Mesothelial cell of epicardium (in vitro differentiated cells): ENCODE data around the gene APOF. TPM values are rescaled to one million over a fixed set of nuclear protein-coding genes. Genes with fewer than 3 reads are reported as not detected.
"Not testable (repeated sequence)": the region's sequence is repeated elsewhere in the genome, so short reads cannot be mapped to it uniquely, and the experiment has no call there.

Source experiments
- DNase-seq, 2 experiments: peaks; one replicate each; pipeline ENCODE4 v3.0.0; 2021; ENCODE audit warnings: low spot score in 2 of 2; ENCODE audit not compliant: unreplicated experiment in 2 of 2
- H3K27ac Mint-ChIP-seq: 2 replicates; pipeline ENCODE4 v1.8.0; 2021; ENCODE audit warnings: mixed read lengths
- H3K27me3 Mint-ChIP-seq: 2 replicates; pipeline ENCODE4 v1.8.0; 2021; ENCODE audit warnings: low read depth, mixed read lengths
- H3K36me3 Mint-ChIP-seq: 2 replicates; pipeline ENCODE4 v1.8.0; 2021; ENCODE audit warnings: mixed read lengths
- H3K4me1 Mint-ChIP-seq: 2 replicates; pipeline ENCODE4 v1.8.0; 2021; ENCODE audit warnings: mixed read lengths
- H3K4me3 Mint-ChIP-seq: 2 replicates; pipeline ENCODE4 v1.8.0; 2021; ENCODE audit warnings: mild to moderate bottlenecking, moderate library complexity, mixed read lengths
- H3K9me3 Mint-ChIP-seq: 2 replicates; pipeline ENCODE4 v1.8.0; 2021; ENCODE audit warnings: mixed read lengths
- total RNA-seq: library from RNA; stranded (reverse); gene quantifications from 3 replicates; pipeline ENCODE4 v1.2.1, GENCODE V29; 2021
- TF ChIP-seq, protein P1 (sequence below): fragments of 200-600 bp; sonication (generic); IDR thresholded peaks from one replicate; pipeline ENCODE4 v1.5.0; 2021; ENCODE audit warnings: antibody characterized with exemption; ENCODE audit not compliant: unreplicated experiment

APOF gene
- total RNA-seq, 1 donor from 2014 or later: not detected

DNA sequence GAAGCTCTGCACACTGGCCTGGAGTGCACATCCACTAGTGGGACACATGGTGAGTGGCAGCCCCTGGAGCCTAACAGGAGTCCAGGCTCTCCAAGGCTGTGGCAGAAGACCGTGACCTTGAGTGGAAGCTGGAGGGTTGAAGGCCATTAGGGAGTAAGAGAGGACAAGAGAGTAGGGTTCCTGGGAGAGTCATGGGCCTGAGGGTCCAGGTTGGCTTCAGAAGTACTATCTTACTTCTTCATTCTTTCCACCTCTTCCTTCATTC lies 23.6 kb downstream of the APOF start:
- H3K36me3 Mint-ChIP-seq: peaks cover 13% of the 10 kb centered on the region
- TF ChIP-seq, protein P1, sequence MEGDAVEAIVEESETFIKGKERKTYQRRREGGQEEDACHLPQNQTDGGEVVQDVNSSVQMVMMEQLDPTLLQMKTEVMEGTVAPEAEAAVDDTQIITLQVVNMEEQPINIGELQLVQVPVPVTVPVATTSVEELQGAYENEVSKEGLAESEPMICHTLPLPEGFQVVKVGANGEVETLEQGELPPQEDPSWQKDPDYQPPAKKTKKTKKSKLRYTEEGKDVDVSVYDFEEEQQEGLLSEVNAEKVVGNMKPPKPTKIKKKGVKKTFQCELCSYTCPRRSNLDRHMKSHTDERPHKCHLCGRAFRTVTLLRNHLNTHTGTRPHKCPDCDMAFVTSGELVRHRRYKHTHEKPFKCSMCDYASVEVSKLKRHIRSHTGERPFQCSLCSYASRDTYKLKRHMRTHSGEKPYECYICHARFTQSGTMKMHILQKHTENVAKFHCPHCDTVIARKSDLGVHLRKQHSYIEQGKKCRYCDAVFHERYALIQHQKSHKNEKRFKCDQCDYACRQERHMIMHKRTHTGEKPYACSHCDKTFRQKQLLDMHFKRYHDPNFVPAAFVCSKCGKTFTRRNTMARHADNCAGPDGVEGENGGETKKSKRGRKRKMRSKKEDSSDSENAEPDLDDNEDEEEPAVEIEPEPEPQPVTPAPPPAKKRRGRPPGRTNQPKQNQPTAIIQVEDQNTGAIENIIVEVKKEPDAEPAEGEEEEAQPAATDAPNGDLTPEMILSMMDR: no peak
- no peaks in the 10 kb centered on the region for H3K9me3 Mint-ChIP-seq
- peaks cover 6% of the 10 kb centered on the region for H3K4me1 Mint-ChIP-seq
- DNase-seq: no peak
- no peak overlapping the region for H3K4me3 Mint-ChIP-seq
- H3K27me3 Mint-ChIP-seq: no peaks in the 10 kb centered on the region
- peak overlapping the region; percentile 73 for H3K27ac Mint-ChIP-seq

DNA sequence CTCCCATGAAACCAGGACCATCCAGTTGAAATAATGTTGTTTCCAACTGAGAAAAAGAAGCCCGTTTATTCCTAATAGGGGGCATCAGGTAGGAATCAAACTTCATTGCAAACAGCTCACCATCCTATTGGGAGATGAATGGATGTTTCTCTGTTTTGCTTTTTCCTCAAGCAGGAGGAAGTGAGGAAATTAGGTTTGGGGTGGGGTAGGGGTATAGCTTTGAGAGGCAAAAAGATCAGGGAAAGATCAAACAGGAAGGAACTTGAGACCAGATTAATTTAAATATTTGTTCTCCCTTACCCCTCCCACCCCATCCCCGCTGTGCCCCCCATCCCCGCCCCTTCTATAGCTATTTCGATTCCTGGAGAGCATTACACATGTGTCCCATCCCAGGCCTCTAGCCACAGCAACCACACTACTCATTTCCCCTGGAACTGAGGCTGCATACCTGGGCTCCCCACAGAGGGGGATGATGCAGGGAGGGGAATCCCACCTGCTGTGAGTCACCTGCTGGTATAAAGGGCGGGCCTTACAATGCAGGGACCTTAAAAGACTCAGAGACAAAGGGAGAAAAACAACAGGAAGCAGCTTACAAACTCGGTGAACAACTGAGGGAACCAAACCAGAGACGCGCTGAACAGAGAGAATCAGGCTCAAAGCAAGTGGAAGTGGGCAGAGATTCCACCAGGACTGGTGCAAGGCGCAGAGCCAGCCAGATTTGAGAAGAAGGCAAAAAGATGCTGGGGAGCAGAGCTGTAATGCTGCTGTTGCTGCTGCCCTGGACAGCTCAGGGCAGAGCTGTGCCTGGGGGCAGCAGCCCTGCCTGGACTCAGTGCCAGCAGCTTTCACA lies 24.1 kb downstream of the APOF start, which contains the start of gene IL23A:
Gene IL23A (plus strand): TSS at position 577 of the 850 bp plus-strand sequence. CDS start 161 bp downstream, at position 738.
- H3K4me3 Mint-ChIP-seq: no peak within 1 kb of the TSS
- no peaks in the 10 kb centered on the region for H3K9me3 Mint-ChIP-seq
- TF ChIP-seq, protein P1: no peak
- peaks cover 8% of the 10 kb centered on the region for H3K4me1 Mint-ChIP-seq
- no peaks in the 10 kb centered on the region for H3K27me3 Mint-ChIP-seq
- peaks cover 8% of the 10 kb centered on the region for H3K36me3 Mint-ChIP-seq
- peak within 1 kb of the TSS; percentile 73 for H3K27ac Mint-ChIP-seq
- DNase-seq: no peak

DNA sequence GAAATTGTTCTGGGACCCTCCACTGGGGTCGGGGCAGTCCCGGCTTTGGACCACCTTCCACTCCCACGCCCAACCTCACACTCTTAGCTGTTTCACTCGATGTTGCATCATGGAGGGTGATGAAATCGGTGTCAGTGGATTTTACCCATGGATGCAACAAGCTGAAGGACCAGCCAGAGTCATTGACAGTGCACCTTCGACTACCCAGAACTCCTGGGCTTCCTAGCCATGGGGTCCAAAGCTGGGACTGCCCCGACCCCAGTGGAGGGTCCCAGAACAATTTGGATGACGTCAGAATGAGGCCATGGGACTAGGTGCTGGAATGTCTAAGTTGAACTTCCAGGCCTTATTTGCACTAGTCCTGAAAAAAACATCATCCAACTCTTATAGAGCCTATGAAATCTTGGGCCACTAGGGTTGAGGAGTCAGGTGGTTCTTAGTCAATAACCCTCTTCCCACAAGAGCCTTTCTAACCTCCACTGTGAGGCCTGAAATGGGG lies 24.9 kb downstream of the APOF start:
- no peaks in the 10 kb centered on the region for H3K27me3 Mint-ChIP-seq
- peaks cover 3% of the 10 kb centered on the region for H3K36me3 Mint-ChIP-seq
- H3K27ac Mint-ChIP-seq: no peak overlapping the region
- TF ChIP-seq, protein P1: no peak
- no peak overlapping the region for H3K4me3 Mint-ChIP-seq
- H3K4me1 Mint-ChIP-seq: peaks cover 16% of the 10 kb centered on the region
- no peaks in the 10 kb centered on the region for H3K9me3 Mint-ChIP-seq
- DNase-seq: no peak

DNA sequence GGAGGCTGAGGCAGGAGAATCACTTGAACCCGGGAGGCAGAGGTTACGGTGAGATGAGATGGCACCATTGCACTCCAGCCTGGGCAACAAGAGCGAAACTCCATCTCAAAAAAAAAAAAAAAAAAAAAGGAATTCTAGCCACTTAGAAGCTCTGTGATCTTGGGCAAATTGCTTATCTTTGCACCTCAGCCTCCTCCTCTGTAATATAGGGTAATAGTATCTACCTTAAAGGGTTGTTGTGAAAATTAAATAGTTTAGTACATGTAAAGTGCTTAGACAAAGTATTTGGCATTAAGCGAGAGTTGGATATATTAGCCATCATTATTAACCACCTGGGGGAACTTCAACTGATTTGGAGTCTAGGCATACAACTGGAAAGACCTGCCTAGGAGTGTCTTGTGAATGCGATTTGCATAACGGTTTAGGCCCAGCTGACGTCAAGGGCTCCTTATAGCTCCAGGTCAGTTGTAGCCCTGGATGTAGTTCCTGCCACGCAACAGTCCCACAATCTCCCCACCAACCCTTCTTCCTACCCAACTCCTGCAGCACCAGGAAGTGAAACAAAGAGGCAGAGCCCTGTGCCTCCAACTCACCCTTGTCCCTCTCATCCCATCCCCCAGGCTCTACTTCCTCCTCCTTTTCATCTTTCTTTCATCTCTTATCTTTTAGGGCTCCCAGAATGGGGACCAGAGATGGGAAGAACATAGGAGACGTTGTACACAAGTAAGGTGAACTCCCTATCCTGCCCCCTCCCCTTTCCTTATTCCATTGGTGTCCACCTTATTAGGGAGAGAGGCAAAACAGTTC lies 26.1 kb downstream of the APOF start:
- Mint-ChIP-seq H3K9me3 (no peaks in the 10 kb centered on the region), H3K27me3 (no peaks in the 10 kb centered on the region), H3K4me1 (peaks cover 19% of the 10 kb centered on the region), H3K36me3 (no peaks in the 10 kb centered on the region), H3K4me3 (no peak overlapping the region), H3K27ac (no peak overlapping the region)
- TF ChIP-seq, protein P1: no peak
- no peak for DNase-seq

DNA sequence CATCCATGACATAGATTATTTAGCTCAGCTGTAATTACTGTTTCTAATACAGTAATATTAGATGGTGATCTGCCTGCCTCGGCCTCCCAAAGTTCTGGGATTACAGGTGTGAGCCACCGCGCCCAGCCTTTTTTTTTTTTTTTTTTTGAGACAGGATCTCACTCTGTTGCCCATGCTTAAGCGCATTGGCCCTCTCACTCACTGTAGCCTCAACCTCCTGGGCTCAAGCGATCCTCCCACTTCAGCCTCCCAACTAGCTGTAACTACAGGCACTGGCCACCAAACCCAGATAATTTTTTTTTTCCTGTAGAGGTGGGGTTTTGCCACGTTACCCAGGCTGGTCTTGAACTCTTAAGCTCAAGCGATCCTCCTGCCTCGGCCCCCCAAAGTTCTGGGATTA lies 27.1 kb downstream of the APOF start:
- H3K27ac Mint-ChIP-seq, H3K9me3 Mint-ChIP-seq, H3K27me3 Mint-ChIP-seq, H3K36me3 Mint-ChIP-seq, DNase-seq, H3K4me3 Mint-ChIP-seq: not testable (repeated sequence)
- peaks cover 19% of the 10 kb centered on the region for H3K4me1 Mint-ChIP-seq

DNA sequence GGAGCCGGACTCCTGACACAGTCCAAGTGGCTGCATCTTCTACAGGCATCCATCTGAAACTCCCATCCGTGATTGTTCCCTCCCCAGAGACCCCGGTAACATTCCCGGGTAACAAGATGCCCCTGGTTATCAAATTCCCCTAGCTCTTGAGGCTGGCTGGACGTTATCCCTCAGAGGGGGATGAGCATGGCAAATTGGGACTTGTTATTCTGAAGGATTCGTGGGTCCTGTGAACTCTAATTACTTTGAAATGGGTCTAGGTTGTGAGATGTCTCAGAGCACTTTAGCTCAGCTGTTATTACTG lies 28.2 kb downstream of the APOF start:
- Mint-ChIP-seq H3K9me3 (no peaks in the 10 kb centered on the region), H3K4me1 (peaks cover 19% of the 10 kb centered on the region), H3K36me3 (no peaks in the 10 kb centered on the region), H3K27ac (peak overlapping the region; percentile 100), H3K4me3 (peak overlapping the region; percentile 84), H3K27me3 (no peaks in the 10 kb centered on the region)
- DNase-seq: no peak
- TF ChIP-seq, protein P1: peak; percentile 22
